ENCODE results near the gene TMOD3. TPM values are rescaled to one million over a fixed set of nuclear protein-coding genes. Genes with fewer than 3 reads are reported as not detected.

TMOD3 gene
- total RNA-seq, 1 experiment from 2014 or later, result 53.6 TPM

DNA sequence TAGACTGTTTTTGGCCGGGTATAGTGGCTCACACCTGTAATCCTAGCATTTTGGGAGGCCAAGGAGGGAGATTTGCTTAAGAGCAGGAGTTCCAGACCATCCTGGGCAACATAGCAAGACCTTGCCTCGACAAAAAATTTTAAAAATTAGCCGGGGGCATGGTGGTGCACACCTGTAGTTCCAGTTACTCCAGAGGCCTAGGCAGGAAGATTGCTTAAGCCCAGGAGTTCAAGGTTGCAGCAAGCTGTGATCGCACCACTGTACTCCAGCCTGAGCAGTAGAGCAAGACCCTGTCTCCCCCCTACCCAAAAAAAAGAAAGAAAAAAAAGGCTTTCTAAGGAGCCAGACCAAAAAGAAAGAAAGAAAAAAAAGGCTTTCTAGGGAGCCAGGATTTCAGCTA lies 36.7 kb downstream of the TMOD3 start:
- no peak for DNase-seq
- intact Hi-C loops (cut with micrococcal nuclease; ENCODE audit: unreplicated experiment), result loop anchor here (5.0 kb wide), 1 partner anchor 34 kb away; no protein-coding TSS in a partner anchor
- Mint-ChIP-seq H3K27ac (ENCODE audit: unreplicated experiment) (no peak overlapping the region), H3K4me1 (ENCODE audit: low read depth, unreplicated experiment) (peaks cover 25% of the 10 kb centered on the region), H3K36me3 (ENCODE audit: insufficient read depth, unreplicated experiment) (peaks cover 14% of the 10 kb centered on the region), H3K4me3 (ENCODE audit: low read depth, unreplicated experiment) (no peak overlapping the region), H3K27me3 (ENCODE audit: unreplicated experiment) (no peaks in the 10 kb centered on the region), H3K9me3 (ENCODE audit: low read depth, unreplicated experiment) (no peaks in the 10 kb centered on the region)
- TF ChIP-seq, protein P1, sequence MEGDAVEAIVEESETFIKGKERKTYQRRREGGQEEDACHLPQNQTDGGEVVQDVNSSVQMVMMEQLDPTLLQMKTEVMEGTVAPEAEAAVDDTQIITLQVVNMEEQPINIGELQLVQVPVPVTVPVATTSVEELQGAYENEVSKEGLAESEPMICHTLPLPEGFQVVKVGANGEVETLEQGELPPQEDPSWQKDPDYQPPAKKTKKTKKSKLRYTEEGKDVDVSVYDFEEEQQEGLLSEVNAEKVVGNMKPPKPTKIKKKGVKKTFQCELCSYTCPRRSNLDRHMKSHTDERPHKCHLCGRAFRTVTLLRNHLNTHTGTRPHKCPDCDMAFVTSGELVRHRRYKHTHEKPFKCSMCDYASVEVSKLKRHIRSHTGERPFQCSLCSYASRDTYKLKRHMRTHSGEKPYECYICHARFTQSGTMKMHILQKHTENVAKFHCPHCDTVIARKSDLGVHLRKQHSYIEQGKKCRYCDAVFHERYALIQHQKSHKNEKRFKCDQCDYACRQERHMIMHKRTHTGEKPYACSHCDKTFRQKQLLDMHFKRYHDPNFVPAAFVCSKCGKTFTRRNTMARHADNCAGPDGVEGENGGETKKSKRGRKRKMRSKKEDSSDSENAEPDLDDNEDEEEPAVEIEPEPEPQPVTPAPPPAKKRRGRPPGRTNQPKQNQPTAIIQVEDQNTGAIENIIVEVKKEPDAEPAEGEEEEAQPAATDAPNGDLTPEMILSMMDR (IDR thresholded peaks at IDR 0.05; ENCODE audit: unreplicated experiment), result no peak
- no TSS peak for BruUV-seq (replicated peaks)
- CTCF ChIA-PET, result interaction anchor here (0.5 kb wide), 1 partner anchor 12 kb away, joined by 4 read pairs; no protein-coding TSS in a partner anchor

DNA sequence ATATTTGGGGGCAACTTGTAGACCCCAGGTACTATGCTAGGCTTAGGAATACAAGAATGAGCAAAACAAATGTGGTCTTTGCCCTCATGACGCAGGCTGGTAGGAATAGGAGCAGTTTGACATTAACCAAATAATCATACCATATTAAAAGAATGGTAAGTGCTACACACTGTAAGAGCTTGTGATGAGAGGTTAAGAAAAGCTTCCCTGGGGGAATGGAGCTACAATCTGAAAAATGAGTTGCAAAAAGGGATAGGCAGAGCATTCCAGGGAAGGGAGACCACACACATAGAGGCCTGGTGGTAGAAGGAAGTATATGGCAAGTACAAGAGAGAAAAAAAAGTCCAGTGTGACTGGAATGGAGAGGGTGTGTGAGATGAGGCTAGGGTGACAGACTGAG lies 37.3 kb downstream of the TMOD3 start:
- TF ChIP-seq, protein P1 (IDR thresholded peaks at IDR 0.05; ENCODE audit: unreplicated experiment), result no peak
- Mint-ChIP-seq H3K4me3 (ENCODE audit: low read depth, unreplicated experiment) (no peak overlapping the region), H3K4me1 (ENCODE audit: low read depth, unreplicated experiment) (peaks cover 25% of the 10 kb centered on the region), H3K27ac (ENCODE audit: unreplicated experiment) (peak overlapping the region; percentile 12), H3K27me3 (ENCODE audit: unreplicated experiment) (no peaks in the 10 kb centered on the region), H3K36me3 (ENCODE audit: insufficient read depth, unreplicated experiment) (peaks cover 18% of the 10 kb centered on the region), H3K9me3 (ENCODE audit: low read depth, unreplicated experiment) (no peaks in the 10 kb centered on the region)
- intact Hi-C loops (cut with micrococcal nuclease; ENCODE audit: unreplicated experiment), result loop anchor here (5.0 kb wide), 1 partner anchor 34 kb away; no protein-coding TSS in a partner anchor
- CTCF ChIA-PET, result no interaction called here
- no peak for DNase-seq
- BruUV-seq (replicated peaks), result no TSS peak

DNA sequence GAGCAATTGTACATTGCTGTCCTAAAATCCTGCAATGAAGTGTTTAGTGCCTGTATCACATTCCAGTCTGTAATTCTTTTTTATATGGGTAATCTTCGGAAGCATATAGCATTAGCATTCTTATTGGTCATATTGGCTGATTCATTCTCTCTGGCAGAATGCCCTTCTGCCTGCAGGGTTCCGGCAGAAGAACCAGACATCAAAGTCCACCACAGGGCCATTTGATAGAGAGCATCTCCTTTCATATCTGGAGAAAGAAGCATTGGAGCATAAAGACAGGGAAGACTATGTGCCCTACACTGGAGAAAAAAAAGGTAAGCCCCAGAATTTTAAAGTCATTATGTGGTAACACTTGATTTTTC lies 39.6 kb downstream of the TMOD3 start:
- H3K36me3 Mint-ChIP-seq (ENCODE audit: insufficient read depth, unreplicated experiment), result peaks cover 11% of the 10 kb centered on the region
- H3K4me1 Mint-ChIP-seq (ENCODE audit: low read depth, unreplicated experiment), result peaks cover 33% of the 10 kb centered on the region
- H3K27ac Mint-ChIP-seq (ENCODE audit: unreplicated experiment), result no peak overlapping the region
- intact Hi-C loops (cut with micrococcal nuclease; ENCODE audit: unreplicated experiment), result loop anchor here (5.0 kb wide), 1 partner anchor 37 kb away; no protein-coding TSS in a partner anchor
- no peaks in the 10 kb centered on the region for H3K27me3 Mint-ChIP-seq (ENCODE audit: unreplicated experiment)
- no peaks in the 10 kb centered on the region for H3K9me3 Mint-ChIP-seq (ENCODE audit: low read depth, unreplicated experiment)
- no TSS peak for BruUV-seq (replicated peaks)
- H3K4me3 Mint-ChIP-seq (ENCODE audit: low read depth, unreplicated experiment), result no peak overlapping the region
- peak; percentile 3 for DNase-seq
- CTCF ChIA-PET, result no interaction called here
- TF ChIP-seq, protein P1 (IDR thresholded peaks at IDR 0.05; ENCODE audit: unreplicated experiment), result no peak

DNA sequence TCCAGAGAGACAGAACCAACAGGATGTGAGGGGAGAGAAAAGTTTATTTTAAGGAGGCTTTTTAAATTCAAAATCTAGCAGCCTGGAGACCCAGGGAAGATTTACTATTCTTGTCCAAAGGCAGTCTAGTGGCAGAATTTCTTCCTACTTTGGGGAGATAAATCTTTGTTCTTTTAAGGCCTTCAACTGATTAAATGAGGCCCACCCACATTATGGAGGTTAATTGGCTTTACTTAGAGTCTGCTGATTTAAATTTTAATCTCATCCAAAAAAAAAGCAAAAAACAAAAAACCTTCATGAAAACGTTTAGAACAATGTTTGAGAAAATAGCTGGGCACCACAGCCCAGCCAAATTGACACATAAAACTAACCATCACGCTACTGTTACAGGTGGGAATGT lies 41.3 kb downstream of the TMOD3 start:
- no peaks in the 10 kb centered on the region for H3K9me3 Mint-ChIP-seq (ENCODE audit: low read depth, unreplicated experiment)
- no peak overlapping the region for H3K4me3 Mint-ChIP-seq (ENCODE audit: low read depth, unreplicated experiment)
- TF ChIP-seq, protein P1 (IDR thresholded peaks at IDR 0.05; ENCODE audit: unreplicated experiment), result no peak
- no TSS peak for BruUV-seq (replicated peaks)
- CTCF ChIA-PET, result no interaction called here
- H3K4me1 Mint-ChIP-seq (ENCODE audit: low read depth, unreplicated experiment), result peaks cover 50% of the 10 kb centered on the region
- DNase-seq, result no peak
- H3K36me3 Mint-ChIP-seq (ENCODE audit: insufficient read depth, unreplicated experiment), result peaks cover 22% of the 10 kb centered on the region
- intact Hi-C loops (cut with micrococcal nuclease; ENCODE audit: unreplicated experiment), result no loop called here
- H3K27ac Mint-ChIP-seq (ENCODE audit: unreplicated experiment), result no peak overlapping the region
- H3K27me3 Mint-ChIP-seq (ENCODE audit: unreplicated experiment), result no peaks in the 10 kb centered on the region
